Ovary (tissue), 9 donors: ENCODE results near the gene RAP1A. TPM values are rescaled to one million over a fixed set of nuclear protein-coding genes. Genes with fewer than 3 reads are reported as not detected.
"Not testable (repeated sequence)": the region's sequence is repeated elsewhere in the genome, so short reads cannot be mapped to it uniquely, and the experiment has no call there.

ENCODE experiments used
- DNase-seq, 5 donors: peaks; one replicate each; pipeline ENCODE4 v3.0.0-alpha.2; 2019 to 2020
- H3K27ac ChIP-seq, 2 donors: fragments of 200-600 bp; one replicate each; pipeline versions ENCODE4 v1.5.1 to v1.8.0; 2019 to 2022
- H3K27me3 ChIP-seq: fragments of 200-600 bp; one replicate; pipeline ENCODE4 v1.8.0; 2022
- H3K36me3 ChIP-seq: fragments of 200-600 bp; sonication (generic); one replicate; pipeline ENCODE4 v1.5.1; 2019
- H3K4me1 ChIP-seq: one replicate; pipeline ENCODE4 v1.8.1; 2013; ENCODE audit warnings: mild to moderate bottlenecking, moderate library complexity; ENCODE audit not compliant: insufficient read depth
- H3K4me3 ChIP-seq: fragments of 200-600 bp; sonication (generic); one replicate; pipeline ENCODE4 v1.5.1; 2017
- H3K9me3 ChIP-seq, 2 donors: fragments of 200-600 bp in 1 of 2; sonication (generic) in 1 of 2; one replicate each; pipeline versions ENCODE4 v1.5.1 to v1.8.1; 2013 to 2019; ENCODE audit warnings: mild to moderate bottlenecking in 1 of 2, moderate library complexity in 1 of 2
- CTCF ChIP-seq, 3 donors: fragments of 450-650 bp in 2 of 3; fragments of 200-600 bp in 1 of 3; IDR thresholded peaks; one replicate each; pipeline versions ENCODE4 v1.5.1 to v1.8.0; 2016 to 2022; ENCODE audit warnings: antibody characterized with exemption in 3 of 3, mild to moderate bottlenecking in 1 of 3
- EP300 ChIP-seq: sonication (generic); formaldehyde crosslinking; IDR thresholded peaks from one replicate; pipeline ENCODE4 v1.6.1; 2017; ENCODE audit warnings: antibody characterized with exemption
- POLR2A ChIP-seq: fragments of 450-650 bp; IDR thresholded peaks from one replicate; pipeline ENCODE4 v1.6.1; 2017; ENCODE audit warnings: antibody characterized with exemption, mild to moderate bottlenecking, moderate library complexity
- WGBS, 3 donors: extraction: QIAGEN DNeasy Blood & Tissue Kit in 1 of 3; methylation state at CpG; one replicate each; pipeline versions ENCODE4 v1.1.5 to v1.1.7; 2013 to 2017; 5-methylcytosine and 5-hydroxymethylcytosine counted together
- intact Hi-C, 4 donors: fragments of 100-400 bp; cut with DNase I; formaldehyde crosslinking; loops; one replicate each; pipeline versions ENCODE4 v1.11.0 to v1.15.1; 2022 to 2023
- polyA plus RNA-seq, 2 donors: library from polyadenylated mRNA; stranded (reverse); fragments of 200-250 nt in 1 of 2; fragments of 350-450 nt in 1 of 2; fragmentation: Illumina TruSeq in 1 of 2; extraction: RNeasy Lipid Tissue Mini Kit (QIAGEN cat#74804) in 1 of 2; gene quantifications; one replicate each; pipeline ENCODE4 v1.2.3, GENCODE V29; 2013 to 2014
- total RNA-seq, 7 donors: library from RNA; depleted of rRNA in 2 of 7; stranded (reverse); fragments of >200 nt in 2 of 7; fragmentation: NEBNext Ultra II Directional in 3 of 7; extraction: Animal tissue kit (Norgen Biotek cat#: 25700) in 3 of 7; gene quantifications; one replicate each; pipeline versions ENCODE4 v1.1.0 to v1.2.4, GENCODE V29; 2016 to 2023
- donor health status: DM: no; HTN: no; CAD: no; lungs with moderate emphysema.
- donor health status: DM: no; HTN: no; CAD: no.
- donor health status: Bipolar disorder and iron deficiency.
- donor health status: DM: yes; HTN: yes; CAD: no.
- donor health status: DM: no; HTN: no; CAD: no.
- donor health status: DM: yes; HTN: yes; CAD: no.

The RAP1A gene
- total and polyA plus RNA-seq, 9 donors = 22.2 to 118 (median 59.1) TPM

DNA sequence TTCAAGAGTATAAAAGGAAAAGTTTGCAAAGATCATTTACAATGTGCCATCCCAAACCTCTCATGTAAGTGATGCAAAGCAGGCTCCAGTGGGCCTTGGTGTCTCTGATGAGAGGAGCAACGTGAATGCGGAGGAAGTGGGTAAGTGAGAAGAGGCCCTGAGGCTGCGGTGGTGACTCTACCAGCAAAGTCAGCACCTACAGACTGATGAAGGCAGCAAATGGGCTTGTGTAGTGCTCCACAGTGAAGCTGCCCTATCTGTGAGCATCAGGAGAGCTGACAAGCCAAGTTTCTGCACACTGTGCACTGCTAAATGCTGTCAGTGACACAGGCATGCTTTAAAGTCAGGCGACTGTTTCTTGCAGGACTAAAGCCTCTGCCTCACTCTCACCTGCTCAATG is 15.6 kb upstream of the RAP1A start:
- TF ChIP-seq POLR2A = no peak
- no peak for TF ChIP-seq EP300
- no peak for TF ChIP-seq CTCF (IDR thresholded peaks at IDR 0.05)
- H3K36me3 ChIP-seq = no peaks in the 10 kb centered on the region
- no peaks in the 10 kb centered on the region for H3K27me3 ChIP-seq
- H3K4me1 ChIP-seq = no peaks in the 10 kb centered on the region
- WGBS, 3 donors = 78 to 86% (median 85%) methylated on average over 4 of the region's 4 CpGs
- no peaks in the 10 kb centered on the region for H3K9me3 ChIP-seq
- no peak overlapping the region for H3K27ac ChIP-seq
- intact Hi-C loops = no loop called here
- no peak overlapping the region for H3K4me3 ChIP-seq
- no peak for DNase-seq

GRCh38 chr1:111604931-111605330 is 14.7 kb upstream of the RAP1A start:
- intact Hi-C loops = no loop called here
- 68 to 86% (median 72%) methylated on average over 3 of the region's 3 CpGs for WGBS, 3 donors
- no peak for TF ChIP-seq CTCF (IDR thresholded peaks at IDR 0.05)
- TF ChIP-seq EP300 = no peak
- no peak for TF ChIP-seq POLR2A
- DNase-seq = no peak
- Histone ChIP-seq H3K4me1 (no peaks in the 10 kb centered on the region), H3K27me3 (no peaks in the 10 kb centered on the region), H3K27ac (no peak overlapping the region), H3K36me3 (no peaks in the 10 kb centered on the region), H3K4me3 (no peak overlapping the region), H3K9me3 (no peaks in the 10 kb centered on the region)

DNA sequence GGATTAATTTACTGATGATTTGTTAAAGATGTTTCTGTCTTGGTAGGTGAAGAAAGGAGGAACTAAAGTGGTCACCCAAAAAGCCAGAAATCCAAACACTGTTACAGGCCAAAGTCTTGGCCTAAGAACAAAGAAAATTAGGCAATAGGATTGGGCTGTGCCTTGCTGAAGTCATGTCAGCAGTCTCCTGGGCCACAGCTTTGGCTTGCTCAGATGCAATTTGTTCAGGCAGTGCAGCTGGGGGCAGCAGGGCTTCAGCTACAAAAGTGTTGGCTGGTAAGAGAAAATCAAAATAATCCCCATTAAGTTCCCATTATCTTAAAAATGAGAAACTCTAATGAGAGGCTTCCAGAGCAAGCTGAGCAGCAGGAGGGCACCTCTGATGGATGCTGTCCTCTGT is 14.0 kb upstream of the RAP1A start:
- no peak overlapping the region for H3K27ac ChIP-seq
- no peaks in the 10 kb centered on the region for H3K36me3 ChIP-seq
- no peak overlapping the region for H3K4me3 ChIP-seq
- no peaks in the 10 kb centered on the region for H3K9me3 ChIP-seq
- no peaks in the 10 kb centered on the region for H3K27me3 ChIP-seq
- DNase-seq = peak in 1 of 5 donors; percentile 33
- TF ChIP-seq POLR2A (no peak), CTCF (IDR thresholded peaks at IDR 0.05) (no peak), EP300 (no peak)
- intact Hi-C loops = no loop called here
- H3K4me1 ChIP-seq = no peaks in the 10 kb centered on the region

DNA sequence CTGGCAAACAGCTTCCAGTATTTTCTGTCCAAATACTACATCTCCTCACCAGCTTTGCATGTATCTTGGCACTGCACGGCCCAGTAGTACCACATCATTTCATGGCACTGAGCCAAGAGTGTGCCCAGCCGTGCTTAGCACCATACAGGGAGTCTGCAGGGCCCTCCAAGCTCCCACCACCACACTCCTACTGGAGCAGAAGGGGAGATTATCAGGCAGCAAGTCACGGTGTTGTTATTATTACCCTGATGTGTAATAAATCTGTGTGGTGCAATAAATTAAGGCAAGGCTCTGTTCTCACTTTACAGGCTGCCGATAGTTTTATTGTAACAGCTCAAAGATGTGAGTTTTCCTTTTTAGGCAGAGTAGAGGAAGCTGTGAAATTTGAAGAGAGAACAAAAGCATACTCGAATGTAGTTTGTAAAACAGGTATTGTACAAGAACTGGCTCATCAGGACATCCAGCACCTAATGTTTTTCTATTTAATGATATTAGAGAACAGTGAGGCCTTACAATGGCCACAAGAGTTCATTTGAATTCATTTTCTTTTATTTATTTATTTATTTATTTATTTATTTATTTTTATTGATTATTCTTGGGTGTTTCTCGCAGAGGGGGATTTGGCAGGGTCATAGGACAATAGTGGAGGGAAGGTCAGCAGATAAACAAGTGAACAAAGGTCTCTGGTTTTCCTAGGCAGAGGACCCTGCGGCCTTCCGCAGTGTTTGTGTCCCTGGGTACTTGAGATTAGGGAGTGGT is 13.0 kb upstream of the RAP1A start:
- H3K27ac ChIP-seq, H3K4me1 ChIP-seq, DNase-seq, H3K9me3 ChIP-seq, H3K27me3 ChIP-seq, H3K4me3 ChIP-seq, intact Hi-C loops, H3K36me3 ChIP-seq: not testable (repeated sequence)
- WGBS, 3 donors = 63 to 70% (median 68%) methylated on average over 6 of the region's 8 CpGs

DNA sequence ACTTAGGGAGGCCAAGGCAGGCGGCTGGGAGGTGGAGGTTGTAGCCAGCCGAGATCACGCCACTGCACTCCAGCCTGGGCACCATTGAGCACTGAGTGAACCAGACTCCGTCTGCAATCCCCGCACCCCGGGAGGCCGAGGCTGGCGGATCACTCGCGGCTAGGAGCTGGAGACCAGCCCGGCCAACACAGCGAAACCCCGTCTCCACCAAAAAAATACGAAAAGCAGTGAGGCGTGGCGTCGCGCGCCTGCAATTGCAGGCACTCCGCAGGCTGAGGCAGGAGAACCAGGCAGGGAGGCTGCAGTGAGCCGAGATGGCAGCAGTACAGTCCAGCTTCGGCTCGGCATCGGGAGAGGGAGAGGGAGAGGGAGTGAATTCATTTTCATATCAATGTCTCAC is 11.1 kb upstream of the RAP1A start:
- H3K4me3 ChIP-seq, H3K9me3 ChIP-seq, H3K36me3 ChIP-seq, intact Hi-C loops, H3K4me1 ChIP-seq, H3K27me3 ChIP-seq, H3K27ac ChIP-seq, DNase-seq: not testable (repeated sequence)
- whole genome bisulfite sequencing, 3 donors = 87 to 88% (median 88%) methylated on average over 18 to 23 of the region's 24 CpGs
